GM19455 (cell line): ENCODE results near the gene MYO18B.

Experiments used
- ATAC-seq: cut with Tn5 transposase; IDR thresholded peaks from one replicate; pipeline ENCODE4 v1.9.1; 2021; ENCODE audit not compliant: unreplicated experiment

The MYO18B gene

DNA sequence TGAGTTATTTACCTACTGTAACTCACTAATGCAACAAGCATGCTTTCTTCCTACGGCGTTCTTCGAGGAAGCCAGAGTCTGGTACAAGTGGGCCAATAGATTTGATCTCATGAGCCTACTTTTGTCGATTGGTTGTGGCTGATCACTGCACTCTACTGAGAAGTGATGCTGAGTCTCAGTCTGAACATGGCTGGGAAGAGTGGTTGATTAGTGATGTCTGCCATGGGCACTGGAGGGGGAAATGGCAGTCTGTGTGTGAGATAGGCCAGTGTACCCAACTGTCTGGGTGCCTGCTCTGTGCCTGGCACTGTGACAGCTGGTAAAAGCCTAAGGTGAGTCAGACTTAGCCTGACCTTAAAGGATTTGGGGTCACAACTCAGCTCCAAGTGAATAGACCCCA, 28.3 kb downstream of the MYO18B start:
- ATAC-seq: no peak

DNA sequence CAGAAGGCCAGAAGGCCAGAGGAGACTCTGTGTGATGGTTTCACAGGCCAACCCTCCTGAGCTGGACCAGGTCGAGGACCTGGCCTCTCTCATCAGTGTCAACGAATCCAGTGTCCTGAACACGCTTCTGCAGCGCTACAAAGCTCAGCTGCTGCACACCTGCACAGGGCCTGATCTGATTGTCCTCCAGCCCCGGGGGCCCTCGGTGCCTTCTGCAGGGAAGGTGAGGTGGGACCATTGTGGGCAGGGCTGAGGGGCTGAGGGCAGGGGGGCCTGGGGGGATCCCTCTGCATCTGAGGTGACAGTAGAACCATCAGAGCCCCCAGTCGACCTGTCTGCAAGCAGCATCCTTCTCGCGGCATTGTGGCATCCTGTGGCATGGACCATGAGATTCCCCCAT, 30.3 kb downstream of the MYO18B start:
- no peak for ATAC-seq

DNA sequence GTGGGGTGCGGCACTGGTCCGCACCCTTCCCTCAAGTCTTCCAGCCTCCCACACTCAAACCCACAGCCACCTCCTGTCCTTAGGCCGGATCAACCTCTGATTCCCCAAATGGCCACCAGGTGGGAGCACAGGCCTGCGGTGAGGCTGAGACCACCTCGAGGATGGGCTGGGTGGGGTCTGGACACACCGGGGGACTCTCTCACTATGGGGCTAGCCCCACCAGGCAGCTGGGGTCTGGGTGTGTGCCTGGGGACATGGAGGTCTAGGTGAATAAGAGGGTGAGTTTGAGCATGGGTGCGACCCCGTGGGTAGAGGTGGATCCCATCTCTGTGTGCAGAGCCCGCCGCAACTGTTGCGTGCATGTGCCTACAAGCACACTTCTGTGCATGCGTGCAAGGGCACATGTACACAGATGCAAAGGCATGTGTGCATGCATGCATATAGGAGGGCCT, 32.6 kb downstream of the MYO18B start:
- no peak for ATAC-seq

DNA sequence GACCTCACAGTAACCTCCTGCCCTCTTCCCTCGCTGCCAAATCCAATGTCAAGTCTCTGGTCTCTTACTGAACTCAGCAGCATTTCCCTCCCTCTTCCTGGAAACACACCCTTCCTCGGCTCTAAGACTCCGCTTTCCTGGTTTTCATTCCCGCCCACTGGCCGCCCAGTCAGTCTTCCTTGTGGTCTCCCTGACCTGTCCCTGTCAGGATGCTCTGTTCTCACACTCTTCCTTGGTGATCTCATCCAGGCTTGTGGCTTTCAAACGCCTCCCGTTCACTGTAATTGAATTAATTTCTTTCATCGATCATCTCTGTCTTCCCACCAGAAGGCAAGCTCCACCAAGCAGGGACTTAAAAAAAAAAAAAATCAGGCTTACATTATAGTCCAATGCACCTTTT, 33.5 kb downstream of the MYO18B start:
- no peak for ATAC-seq

DNA sequence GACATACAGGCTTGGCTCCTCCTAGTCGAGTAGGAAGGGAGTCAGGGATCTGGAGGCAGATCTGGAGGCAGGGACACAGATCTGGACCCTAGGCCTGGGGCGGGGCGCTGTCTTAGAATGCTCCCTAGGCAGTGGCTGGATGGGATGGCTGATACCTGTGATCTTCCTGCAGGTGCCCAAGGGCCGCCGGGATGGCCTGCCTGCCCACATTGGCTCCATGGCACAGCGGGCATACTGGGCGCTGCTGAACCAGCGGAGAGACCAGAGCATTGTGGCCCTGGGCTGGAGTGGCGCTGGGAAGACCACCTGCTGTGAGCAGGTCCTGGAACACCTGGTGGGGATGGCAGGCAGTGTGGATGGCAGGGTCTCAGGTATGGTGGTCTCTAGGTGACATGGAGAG, 35.4 kb downstream of the MYO18B start:
- no peak for ATAC-seq

DNA sequence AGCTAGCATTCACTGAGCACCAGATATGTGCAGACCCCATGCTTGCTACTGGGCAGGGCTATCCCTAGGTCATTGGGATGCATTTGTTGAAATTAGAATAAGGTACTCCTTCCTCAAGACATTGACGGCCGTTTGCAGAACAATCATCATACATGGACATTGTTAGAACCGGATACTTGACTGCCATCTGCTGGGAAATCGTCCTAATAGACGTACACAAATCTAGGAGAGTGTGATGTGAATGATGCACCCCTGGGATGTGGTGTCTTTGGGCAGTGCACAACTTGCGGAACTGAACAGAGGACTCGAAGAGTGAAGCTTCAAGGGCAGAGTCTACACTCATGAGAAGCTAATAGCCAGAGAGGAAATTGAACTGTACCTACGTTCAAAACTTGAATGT, 35.9 kb downstream of the MYO18B start:
- no peak for ATAC-seq

DNA sequence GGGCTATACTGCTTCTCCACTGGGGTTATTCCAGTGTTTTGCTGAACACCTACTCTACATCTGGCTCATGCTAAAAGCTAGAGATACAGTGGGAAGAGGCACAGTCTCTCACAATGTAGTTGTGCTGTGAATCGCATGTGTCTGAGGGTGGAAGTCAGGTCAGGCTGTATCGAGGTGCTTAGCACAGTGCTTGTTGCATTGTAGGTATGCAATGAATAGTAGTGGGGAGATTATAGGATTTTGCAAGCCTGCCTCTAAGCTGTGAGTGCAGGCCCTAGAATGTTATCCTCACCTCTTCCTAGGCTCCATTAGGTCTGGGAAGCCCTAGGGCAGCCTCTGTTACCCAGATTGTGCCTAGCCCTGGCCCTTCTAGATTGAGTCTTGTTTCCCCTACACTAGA, 37.4 kb downstream of the MYO18B start:
- ATAC-seq: no peak

DNA sequence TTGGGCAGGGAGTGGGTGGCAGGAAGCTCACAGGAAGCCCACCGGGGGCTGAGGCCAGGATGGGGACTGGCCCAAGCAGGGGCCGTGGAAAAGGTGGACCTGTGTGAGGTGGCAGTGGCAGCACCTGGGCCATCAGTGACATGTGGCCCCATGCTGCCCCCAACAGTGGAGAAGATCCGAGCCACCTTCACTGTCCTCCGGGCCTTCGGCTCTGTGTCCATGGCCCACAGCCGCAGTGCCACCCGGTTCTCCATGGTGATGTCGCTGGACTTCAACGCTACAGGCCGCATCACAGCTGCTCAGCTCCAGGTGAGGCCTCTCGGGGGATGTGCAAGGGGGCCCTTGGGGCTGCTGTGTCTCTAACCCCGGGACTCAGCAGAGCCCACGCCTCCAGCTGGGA, 37.9 kb downstream of the MYO18B start:
- ATAC-seq: no peak

DNA sequence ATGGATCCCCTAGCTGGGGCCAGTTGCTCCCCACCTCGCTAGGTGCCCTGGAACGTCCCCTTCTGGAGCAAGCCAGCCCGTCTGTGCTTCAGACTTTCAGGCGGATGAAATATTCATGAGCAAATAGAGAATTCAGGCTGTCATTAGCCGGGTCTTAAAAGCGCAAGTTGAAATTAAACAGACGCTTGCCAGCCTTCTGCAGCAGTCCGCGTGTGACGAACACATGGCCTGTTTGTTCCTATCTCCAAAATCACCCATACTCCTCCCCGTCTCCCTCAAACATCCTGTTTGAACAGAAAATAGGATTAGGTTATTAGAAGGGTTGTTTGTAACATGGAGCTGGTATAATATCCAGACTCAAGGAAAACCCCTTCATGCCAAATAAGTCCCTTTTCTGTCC, 38.7 kb downstream of the MYO18B start:
- no peak for ATAC-seq

DNA sequence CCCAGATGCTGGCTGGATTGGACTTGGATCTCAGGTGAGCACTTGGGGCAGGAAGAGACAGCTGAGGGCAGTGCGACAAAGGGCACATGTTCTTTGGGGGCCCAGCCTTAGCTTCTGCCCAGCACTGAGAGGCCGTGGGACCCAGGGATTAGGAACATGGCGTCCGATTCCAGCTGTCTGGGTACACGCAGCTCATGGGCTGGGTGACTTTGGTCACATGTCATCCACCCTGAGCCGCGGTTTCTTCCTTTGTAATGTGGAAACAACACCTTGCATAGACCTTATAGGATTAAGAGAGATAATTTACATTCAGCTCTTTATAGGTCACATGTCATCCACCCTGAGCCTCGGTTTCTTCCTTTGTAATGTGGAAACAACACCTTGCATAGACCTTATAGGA, 39.8 kb downstream of the MYO18B start:
- ATAC-seq: no peak

DNA sequence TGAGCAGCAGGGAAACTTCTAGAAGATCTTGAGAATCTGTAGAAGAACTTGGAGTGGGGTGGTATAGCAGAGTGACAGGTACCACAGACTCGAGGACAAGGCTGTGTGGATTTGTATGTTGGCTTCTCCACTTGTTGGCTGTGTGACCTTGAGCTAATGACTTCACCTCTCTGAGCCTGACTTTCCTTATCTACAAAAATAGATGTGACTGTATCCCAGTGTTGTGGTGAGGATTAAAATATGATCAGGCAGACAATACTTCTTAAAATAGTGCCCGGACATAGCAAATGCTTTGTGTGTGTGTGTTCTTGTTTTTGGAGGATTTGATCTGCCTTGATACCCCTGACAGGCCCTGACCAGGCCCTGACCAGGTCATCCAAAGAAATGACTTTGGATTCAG, 40.8 kb downstream of the MYO18B start:
- no peak for ATAC-seq

DNA sequence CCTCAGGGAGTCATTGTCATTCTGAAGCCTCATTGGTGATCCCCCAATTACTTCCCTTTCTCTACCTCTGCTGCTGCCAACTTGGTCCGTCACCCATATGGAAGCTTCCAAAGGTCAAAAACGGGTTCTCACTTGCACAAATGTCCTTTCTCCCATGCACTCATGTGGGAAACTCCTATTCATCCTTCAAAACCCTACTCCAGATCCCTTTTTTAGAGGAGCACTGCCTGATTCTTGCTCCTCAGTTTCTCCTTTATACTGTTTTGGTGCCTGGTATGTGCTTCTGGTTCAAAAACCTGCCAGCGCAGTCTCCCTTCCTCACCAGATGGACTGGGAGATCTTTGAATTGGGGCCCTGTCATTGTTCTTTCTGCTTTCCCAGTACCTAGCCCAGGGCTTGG, 41.9 kb downstream of the MYO18B start:
- ATAC-seq: no peak

DNA sequence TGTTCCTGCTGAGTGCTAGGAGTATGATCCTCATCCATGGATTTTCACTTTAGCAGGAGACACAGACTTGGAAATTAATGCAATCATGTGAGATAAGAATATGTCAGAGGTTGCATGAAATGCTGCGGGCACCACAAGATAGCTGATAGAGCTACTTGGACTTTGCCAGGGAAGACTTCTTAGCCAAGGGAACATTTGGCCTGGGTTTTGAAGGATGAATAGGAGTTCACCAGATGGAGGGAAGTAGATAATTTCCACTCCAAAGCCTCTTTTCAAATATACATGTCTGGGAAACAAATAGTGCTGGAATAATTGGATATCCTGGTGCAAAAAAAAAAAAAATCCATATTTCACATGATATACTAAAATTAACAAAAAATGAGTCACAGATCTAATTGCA, 44.2 kb downstream of the MYO18B start:
- ATAC-seq: no peak

DNA sequence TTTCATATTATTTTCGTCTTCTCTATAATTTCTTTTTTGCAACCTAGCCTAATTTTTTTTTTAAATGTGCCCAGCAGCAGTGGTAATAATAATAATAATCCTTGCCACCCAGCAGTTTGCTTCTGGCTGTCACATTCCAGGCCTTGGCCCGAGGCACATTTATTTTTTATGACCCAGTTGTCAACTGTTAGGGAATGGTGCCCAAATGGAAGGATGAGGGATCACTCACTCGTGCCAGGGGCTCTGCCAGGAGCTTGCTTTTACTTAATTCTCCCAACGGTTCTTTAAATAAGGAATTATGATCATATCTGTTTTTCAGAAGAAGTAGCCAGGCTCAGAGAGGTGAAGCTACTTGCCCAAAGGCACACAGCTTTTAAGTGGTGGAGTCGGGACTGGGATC, 49.6 kb downstream of the MYO18B start:
- no peak for ATAC-seq

DNA sequence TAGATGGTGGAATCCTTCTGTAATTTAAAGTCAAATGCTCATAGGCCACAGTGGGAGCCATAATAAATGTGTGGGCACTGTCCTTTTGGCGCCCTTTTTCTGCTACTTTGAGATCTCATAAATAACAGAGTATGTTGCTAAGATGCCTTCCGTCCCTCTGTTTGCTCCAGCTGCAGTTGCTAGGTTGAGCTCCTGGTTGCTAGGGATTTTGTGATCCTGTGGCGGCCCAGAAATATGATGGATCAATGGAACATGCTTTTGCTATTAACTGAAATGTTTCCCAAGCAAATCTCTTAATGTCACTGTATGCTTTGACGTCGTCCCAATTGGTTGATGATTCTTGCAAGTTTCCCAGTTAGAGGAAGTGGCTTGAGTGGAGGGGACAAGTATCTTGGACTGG, 53.5 kb downstream of the MYO18B start:
- no peak for ATAC-seq

DNA sequence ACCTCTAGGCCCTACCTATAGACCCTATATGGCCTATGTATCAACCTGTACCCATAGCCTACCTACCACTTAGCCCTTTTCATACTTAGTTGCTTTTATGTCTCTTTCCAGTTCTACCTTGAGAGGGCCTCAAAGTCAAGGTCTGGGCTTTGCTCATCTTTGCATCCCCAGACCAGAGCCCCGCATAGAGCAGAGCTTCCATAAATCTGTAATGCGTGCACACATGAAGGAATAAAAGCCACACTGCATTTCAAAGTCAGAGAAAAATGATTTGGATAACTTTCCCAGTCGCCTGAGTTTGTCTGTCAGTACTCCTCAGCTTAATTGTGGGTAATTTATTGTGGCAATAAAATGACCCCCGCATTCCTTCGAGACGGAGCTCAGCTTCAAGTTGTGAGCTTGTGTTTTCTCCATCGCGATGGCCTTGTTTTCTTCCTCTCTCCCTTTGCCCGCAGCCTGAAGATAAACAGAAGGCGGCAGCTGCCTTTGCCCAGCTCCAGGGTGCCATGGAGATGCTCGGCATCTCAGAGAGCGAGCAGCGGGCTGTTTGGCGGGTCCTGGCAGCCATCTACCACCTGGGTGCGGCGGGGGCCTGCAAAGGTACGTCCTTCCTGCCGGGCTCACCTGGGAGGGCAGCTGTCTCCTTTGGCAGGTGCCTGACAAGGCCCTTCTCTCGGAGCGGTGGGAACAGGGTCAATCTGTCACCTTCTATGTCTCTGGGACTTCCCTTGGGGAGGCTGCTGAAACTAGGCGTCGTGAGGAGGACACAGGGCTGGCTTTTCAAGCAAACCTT, 55.7 kb downstream of the MYO18B start:
- no peak for ATAC-seq

DNA sequence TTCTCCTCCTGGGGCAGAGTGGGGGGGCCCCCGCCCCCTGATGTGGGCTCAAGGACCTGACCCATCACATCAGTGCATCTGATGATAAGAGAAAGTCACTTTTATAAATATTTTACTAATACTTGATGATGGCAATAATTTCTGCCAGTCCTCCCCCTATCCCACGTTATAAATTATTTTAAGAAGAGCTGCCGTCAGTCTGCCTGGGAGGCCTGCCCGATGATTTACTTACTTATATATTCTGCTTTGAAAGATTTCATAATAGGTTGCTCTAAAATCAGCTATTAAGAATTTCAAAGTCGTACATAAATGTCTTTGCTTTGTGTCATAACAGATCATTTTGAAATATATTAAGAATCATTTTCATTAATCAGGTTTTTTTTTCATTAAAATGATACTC, 58.8 kb downstream of the MYO18B start:
- no peak for ATAC-seq

DNA sequence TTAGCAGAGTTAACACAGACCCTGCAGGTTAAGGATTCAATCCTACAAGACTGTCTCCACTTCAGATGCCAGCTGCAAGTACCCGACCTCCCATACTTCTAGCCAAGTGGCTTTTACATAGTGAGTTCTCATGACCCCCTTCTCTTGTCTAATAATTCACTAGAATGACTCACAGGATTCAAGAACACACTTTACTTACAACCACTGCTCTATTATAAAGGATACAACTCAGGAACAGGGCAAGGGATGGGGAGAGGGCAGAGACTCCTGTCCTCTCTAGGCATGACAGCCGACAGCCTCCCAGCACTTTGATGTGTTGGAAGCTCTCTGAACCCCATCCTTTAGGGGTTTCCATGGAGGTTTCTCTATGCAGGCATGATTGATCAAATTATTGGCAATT, 60.0 kb downstream of the MYO18B start:
- ATAC-seq: no peak

DNA sequence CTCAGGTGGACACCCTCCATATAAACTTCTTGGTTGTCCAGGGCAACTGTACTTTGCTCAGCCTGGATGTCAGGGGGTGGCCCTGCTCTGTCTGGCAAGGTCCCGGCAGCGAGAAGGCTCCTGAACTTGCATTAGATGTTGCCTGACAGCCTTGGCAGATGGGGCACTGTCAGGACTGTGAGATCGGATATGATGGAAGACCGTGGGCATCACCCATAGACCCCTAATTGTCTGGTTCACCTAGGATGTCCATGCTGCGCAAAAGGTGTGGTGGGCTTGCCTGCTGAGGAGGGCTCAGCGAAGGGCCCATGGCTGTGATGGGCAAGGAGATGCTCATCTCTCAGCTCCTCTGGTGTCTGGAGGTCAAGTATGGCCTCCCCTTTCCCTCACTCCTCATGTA, 62.7 kb downstream of the MYO18B start:
- ATAC-seq: no peak

DNA sequence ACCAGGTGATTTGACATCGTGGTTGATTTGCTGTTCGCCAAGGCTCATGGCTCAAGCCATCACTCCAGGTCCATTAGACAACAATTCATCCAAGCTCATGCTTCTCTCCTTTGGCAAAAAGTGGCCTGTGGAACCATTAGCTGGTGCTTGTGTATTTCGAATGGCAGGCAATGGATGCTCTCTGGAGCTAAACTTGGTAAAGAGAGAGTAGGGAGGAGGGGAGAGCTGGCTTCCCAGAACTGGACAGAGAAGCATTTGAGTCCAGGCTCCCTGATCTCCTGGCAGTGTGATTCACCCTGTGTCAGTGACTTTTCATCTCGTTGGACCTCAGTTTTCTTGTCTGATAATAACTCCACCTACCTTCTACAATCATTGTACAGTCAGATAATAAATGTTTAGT, 64.6 kb downstream of the MYO18B start:
- no peak for ATAC-seq

DNA sequence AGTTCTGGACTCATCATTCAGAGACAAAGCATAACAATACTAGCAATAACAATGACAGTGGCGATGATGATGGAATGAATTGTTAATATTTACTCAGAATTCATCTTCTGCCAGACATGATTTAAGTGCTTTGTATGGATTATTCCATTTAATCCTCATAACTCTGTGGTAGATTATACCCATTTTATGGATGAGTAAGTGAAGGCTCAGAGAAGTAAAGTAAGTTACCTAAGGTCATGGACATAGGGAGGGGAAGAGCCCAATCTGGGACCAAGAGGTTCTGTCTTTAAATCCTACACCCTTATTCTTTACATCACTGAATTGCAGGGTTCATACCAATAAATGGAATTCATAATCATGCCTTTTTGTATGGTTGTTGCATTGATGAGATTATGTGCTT, 72.7 kb downstream of the MYO18B start:
- no peak for ATAC-seq

DNA sequence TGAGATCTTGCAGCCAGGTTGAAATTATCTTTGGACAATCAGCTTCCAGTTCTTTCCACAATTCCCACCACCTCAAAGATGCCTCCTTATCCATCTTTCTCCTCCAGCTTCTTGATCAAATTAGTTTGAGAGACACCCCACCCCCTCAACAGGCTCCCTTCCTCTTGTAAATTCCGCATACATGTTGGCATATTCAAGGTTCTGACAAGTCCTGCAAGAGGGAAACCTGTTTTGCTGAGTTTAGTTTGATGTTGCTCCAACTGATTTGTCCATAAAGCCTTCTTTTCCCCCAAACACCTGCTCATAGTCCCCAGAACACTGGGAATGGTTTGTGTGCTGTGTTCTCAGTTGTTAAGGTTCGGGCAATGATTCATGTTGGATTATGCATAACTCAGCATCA, 73.6 kb downstream of the MYO18B start:
- ATAC-seq: no peak

DNA sequence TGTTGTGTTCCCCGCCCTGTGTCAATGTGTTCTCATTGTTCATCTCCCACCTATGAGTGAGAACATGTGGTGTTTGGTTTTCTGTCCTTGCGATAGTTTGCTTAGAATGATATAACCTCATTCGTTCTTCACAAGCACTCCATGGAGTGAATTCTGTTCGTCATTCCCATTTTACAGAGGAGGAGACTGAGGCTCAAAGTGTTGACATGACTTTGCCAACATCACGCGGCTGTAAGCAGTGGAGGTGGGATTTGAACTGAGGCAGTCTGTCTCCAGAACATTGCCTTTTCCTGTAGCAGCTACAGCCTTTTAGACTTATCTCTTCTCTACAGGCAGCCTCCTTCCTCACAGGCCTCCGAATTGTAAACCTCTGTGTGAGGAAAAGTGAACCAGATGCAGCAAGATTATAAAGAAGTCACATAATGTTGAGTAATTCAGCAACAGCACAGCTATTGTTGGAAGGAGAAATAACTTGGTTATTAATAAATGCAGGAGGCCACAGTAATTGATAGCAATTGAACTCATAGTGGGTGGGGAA, 74.6 kb downstream of the MYO18B start:
- no peak for ATAC-seq
